Fibroblast of pulmonary artery (primary cell): Measurements from ENCODE around the gene PBRM1.
"Not testable (repeated sequence)": the region's sequence is repeated elsewhere in the genome, so short reads cannot be mapped to it uniquely, and the experiment has no call there.

Experiments used
- DNase-seq: peaks from one replicate; pipeline ENCODE4 v3.0.0-alpha.2; 2010; ENCODE audit warnings: low read depth
- H3K4me3 ChIP-seq: replicated peaks from 2 replicates; pipeline ENCODE4 v1.5.1; 2011; ENCODE audit warnings: low read depth, mild to moderate bottlenecking, control low read depth, low read length, moderate library complexity
- CTCF ChIP-seq: IDR thresholded peaks from 2 replicates; pipeline ENCODE4 v1.5.1; 2011; ENCODE audit warnings: mild to moderate bottlenecking, control low read depth, low read length, inconsistent platforms; ENCODE audit errors: missing control alignments

Gene PBRM1

GRCh38 chr3:52681596-52681995 lies 4.1 kb downstream of the PBRM1 start:
- TF ChIP-seq CTCF = no peak
- H3K4me3 ChIP-seq = no peak overlapping the region
- no peak for DNase-seq

GRCh38 chr3:52679811-52680210 lies 5.9 kb downstream of the PBRM1 start:
- TF ChIP-seq CTCF = no peak
- H3K4me3 ChIP-seq = no peak overlapping the region
- DNase-seq = peak; percentile 64

GRCh38 chr3:52679199-52679538 lies 6.5 kb downstream of the PBRM1 start:
- peak; percentile 39 for DNase-seq

GRCh38 chr3:52678265-52679198 lies 7.2 kb downstream of the PBRM1 start:
- DNase-seq = no peak
- no peak overlapping the region for H3K4me3 ChIP-seq
- no peak for TF ChIP-seq CTCF

More at GRCh38 chr3:52679199-52679538, 6.5 kb downstream of the PBRM1 start:
- TF ChIP-seq CTCF = no peak
- H3K4me3 ChIP-seq = no peak overlapping the region

GRCh38 chr3:52676201-52676600 lies 9.5 kb downstream of the PBRM1 start:
- not testable (repeated sequence) for DNase-seq, H3K4me3 ChIP-seq

- H3K4me3 ChIP-seq = no peak overlapping the region
- DNase-seq = no peak
- no peak for TF ChIP-seq CTCF
These were observed 14.0 kb downstream of the PBRM1 start for GRCh38 chr3:52671676-52672075.

- peak; percentile 100 for DNase-seq
- peak overlapping the region; percentile 11 for H3K4me3 ChIP-seq
- no peak for TF ChIP-seq CTCF
These were observed 14.8 kb downstream of the PBRM1 start for GRCh38 chr3:52670621-52671521.
